ENCODE measurements around the gene SEC14L5. TPM values are rescaled to one million over a fixed set of nuclear protein-coding genes. Genes with fewer than 3 reads are reported as not detected.

SEC14L5 gene
- total RNA-seq, 4 donors from 2014 or later = 1.0 to 1.8 (median 1.4) TPM

DNA sequence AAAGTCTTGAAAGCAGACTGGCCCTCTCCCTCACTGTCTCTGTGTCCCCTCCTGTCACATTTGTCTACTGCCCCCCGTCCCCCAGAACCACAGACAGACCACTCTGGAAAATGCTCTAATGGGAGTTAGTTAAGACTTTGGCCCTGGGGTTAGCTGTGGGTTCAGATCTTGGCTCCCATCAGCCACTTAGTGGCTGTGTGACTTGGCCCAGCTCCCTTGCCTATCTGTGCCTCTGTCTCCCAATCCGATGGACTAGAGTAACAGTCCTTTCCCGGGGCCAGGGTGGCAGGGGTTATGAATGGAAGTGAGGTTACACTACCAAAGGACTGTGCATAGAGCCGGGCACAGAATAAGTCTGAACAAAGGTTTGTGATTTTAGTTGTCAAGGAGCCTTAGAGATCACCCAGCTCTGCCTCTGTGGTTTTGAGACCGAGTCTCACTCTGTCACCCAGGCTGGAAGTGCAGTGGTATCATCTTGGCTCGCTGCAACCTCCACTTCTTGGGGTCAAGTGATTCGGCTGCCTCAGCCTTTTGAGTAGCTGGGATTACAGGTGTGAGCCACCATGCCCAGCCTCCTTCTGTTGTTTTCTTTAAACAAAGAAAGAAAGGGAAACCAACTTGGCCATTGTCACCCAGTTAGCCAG lies 44.9 kb upstream of the SEC14L5 start:
- no peaks in the 10 kb centered on the region for H3K27me3 ChIP-seq
- TF ChIP-seq POLR2AphosphoS5 (IDR thresholded peaks at IDR 0.05) (no peak), EP300 (IDR thresholded peaks at IDR 0.05) (no peak), POLR2A (IDR thresholded peaks at IDR 0.05) (no peak)
- TF ChIP-seq, protein P1, sequence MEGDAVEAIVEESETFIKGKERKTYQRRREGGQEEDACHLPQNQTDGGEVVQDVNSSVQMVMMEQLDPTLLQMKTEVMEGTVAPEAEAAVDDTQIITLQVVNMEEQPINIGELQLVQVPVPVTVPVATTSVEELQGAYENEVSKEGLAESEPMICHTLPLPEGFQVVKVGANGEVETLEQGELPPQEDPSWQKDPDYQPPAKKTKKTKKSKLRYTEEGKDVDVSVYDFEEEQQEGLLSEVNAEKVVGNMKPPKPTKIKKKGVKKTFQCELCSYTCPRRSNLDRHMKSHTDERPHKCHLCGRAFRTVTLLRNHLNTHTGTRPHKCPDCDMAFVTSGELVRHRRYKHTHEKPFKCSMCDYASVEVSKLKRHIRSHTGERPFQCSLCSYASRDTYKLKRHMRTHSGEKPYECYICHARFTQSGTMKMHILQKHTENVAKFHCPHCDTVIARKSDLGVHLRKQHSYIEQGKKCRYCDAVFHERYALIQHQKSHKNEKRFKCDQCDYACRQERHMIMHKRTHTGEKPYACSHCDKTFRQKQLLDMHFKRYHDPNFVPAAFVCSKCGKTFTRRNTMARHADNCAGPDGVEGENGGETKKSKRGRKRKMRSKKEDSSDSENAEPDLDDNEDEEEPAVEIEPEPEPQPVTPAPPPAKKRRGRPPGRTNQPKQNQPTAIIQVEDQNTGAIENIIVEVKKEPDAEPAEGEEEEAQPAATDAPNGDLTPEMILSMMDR (IDR thresholded peaks at IDR 0.05) = no peak
- H3K27ac ChIP-seq = no peak overlapping the region
- 77% methylated on average over 7 of the region's 7 CpGs for WGBS
- no peaks in the 10 kb centered on the region for H3K9me3 ChIP-seq
- peaks cover 17% of the 10 kb centered on the region for H3K36me3 ChIP-seq
- H3K4me3 ChIP-seq = no peak overlapping the region
- no peak for DNase-seq (ENCODE audit: low spot score in 2 of 2)
- H3K4me1 ChIP-seq = peaks cover 19% of the 10 kb centered on the region

DNA sequence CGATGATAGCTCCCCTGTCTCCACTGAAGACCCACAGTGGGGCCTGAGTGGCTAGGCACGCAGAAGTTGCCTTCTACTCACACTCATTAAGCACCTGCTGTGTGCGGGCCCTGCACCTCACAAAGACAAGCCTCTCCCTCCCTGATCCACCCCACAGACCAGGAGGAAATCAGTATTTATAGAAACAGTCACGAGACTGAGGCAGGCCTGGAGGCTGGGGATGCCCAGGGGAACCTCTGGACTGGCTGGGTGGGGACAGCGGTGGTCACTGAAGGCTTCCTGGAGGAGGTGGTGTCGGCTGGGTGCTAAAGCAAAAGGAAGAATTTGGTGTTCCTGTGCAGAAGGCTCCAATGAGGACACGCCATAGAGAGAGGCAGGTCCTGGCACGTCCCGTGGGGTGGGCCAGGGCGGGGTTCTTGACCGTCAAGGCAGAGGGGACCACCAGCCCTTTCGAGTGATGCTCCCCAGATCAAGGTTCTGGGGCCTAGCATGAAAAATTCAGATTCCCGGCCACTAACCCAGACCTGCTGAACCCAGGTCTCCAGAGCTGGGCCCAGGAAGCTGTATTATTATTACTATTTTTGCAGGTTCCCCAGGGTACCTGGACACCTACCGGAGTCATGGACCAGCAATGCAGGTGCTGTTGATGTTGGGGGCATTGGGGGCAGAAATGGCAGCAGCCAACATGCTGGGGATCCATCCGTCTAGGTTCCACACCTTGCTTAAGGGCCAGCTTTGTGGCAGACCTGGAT lies 44.2 kb upstream of the SEC14L5 start:
- Histone ChIP-seq H3K4me1 (peaks cover 26% of the 10 kb centered on the region), H3K36me3 (peaks cover 11% of the 10 kb centered on the region), H3K4me3 (no peak overlapping the region), H3K27me3 (no peaks in the 10 kb centered on the region), H3K9me3 (no peaks in the 10 kb centered on the region), H3K27ac (peak overlapping the region; percentile 25)
- no peak for DNase-seq (ENCODE audit: low spot score in 2 of 2)
- WGBS = 86% methylated on average over 15 of the region's 15 CpGs
- TF ChIP-seq, protein P1 (IDR thresholded peaks at IDR 0.05) = no peak

DNA sequence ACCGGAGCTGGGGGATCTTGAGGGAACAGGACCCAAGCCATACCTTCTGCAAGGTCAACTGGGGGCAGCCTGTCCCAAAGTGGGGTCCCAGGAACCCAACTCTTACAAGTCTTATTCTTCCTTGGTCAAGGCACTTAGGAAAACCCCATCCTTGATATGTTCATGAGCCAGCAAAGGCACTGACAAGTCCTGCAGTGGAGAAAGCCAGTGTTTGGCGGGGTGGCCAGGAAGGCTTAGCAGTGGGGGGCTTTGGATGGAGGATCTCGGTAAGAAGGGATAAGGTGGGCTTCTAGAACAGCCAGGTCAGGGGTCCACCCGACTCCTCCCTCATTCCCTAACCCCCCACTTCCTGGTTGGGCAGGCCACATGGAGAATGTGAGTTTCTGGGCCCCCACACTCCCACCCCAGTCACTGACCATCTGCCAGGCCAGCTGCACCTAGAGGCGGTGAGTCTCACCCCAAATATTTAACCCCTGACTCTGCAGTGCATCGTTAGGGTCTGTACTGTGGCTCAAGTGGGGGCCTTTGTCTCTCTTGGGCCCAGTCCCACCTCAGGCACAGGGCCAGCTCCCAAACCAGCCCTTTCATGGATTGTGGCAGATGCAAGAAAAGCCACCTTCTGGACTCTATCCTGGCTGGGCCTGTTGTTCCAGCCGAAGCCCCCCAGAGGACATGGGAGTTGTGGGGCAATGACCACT lies 43.5 kb upstream of the SEC14L5 start:
- peaks cover 9% of the 10 kb centered on the region for H3K36me3 ChIP-seq
- 86% methylated on average over 5 of the region's 7 CpGs for WGBS

DNA sequence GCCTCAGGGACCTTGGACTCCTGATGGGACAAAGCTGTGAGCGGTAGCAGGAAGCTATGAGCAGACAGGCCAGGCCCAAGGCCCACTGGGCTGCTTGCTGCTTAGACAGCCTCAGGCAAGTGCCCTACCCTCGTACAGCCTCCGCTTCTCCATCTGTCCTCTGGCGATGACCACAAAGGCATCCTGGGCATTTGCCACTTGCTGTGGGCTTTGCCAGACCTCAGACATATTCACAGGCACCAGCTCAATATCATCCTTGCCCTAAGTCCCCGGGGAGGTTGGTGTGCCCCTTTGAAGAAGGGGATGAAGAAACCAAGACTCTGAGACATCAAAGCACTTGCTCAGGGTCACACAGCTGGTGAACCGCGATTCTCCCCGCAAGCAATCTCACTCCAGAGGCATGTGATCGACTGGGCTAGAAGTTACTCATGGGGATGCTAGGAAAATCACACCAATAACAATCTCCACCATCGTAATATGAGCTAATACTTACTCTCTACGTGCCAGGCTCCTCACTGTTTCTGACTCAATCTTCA lies 42.8 kb upstream of the SEC14L5 start:
- H3K9me3 ChIP-seq = no peaks in the 10 kb centered on the region
- no peak overlapping the region for H3K4me3 ChIP-seq
- TF ChIP-seq POLR2AphosphoS5 (IDR thresholded peaks at IDR 0.05) (no peak), EP300 (IDR thresholded peaks at IDR 0.05) (no peak), POLR2A (IDR thresholded peaks at IDR 0.05) (no peak)
- TF ChIP-seq, protein P1 (IDR thresholded peaks at IDR 0.05) = no peak
- no peak for DNase-seq (ENCODE audit: low spot score in 2 of 2)
- peaks cover 9% of the 10 kb centered on the region for H3K36me3 ChIP-seq
- WGBS = 64% methylated on average over 4 of the region's 11 CpGs
- peaks cover 33% of the 10 kb centered on the region for H3K4me1 ChIP-seq
- H3K27me3 ChIP-seq = no peaks in the 10 kb centered on the region
- peak overlapping the region; percentile 25 for H3K27ac ChIP-seq

More for the DNA sequence above, 43.5 kb upstream of the SEC14L5 start:
- Histone ChIP-seq H3K9me3 (no peaks in the 10 kb centered on the region), H3K27ac (peak overlapping the region; percentile 25), H3K4me1 (peaks cover 33% of the 10 kb centered on the region), H3K27me3 (no peaks in the 10 kb centered on the region), H3K4me3 (no peak overlapping the region)
- TF ChIP-seq EP300 (IDR thresholded peaks at IDR 0.05) (no peak), POLR2A (IDR thresholded peaks at IDR 0.05) (no peak), POLR2AphosphoS5 (IDR thresholded peaks at IDR 0.05) (no peak)
- TF ChIP-seq, protein P1 (IDR thresholded peaks at IDR 0.05) = no peak
- no peak for DNase-seq (ENCODE audit: low spot score in 2 of 2)

DNA sequence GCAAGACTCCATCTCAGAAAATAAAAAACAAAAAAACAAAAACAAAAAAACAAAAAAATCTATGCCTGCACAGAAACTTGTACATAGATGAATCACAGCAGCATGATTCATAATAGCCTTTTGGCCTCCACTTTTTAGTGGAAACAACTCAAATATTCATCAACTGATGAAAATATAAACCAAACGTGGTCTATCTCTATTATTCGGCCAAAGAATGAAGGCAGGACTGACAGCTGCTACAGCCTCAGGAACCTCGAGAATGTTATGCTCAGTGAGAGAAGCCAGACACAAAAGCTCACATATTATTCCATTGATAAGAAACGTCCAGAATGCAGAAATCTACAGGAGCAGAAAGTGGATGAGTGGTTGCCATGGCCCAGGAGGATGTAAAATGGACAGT lies 41.0 kb upstream of the SEC14L5 start:
- Histone ChIP-seq H3K4me3 (no peak overlapping the region), H3K36me3 (peaks cover 9% of the 10 kb centered on the region), H3K27ac (no peak overlapping the region), H3K9me3 (no peaks in the 10 kb centered on the region), H3K4me1 (peaks cover 33% of the 10 kb centered on the region), H3K27me3 (no peaks in the 10 kb centered on the region)
- 26% methylated on average over 4 of the region's 4 CpGs for WGBS
- no peak for DNase-seq (ENCODE audit: low spot score in 2 of 2)
- no peak for TF ChIP-seq EP300 (IDR thresholded peaks at IDR 0.05)
- no peak for TF ChIP-seq POLR2AphosphoS5 (IDR thresholded peaks at IDR 0.05)
- TF ChIP-seq, protein P1 (IDR thresholded peaks at IDR 0.05) = no peak
- no peak for TF ChIP-seq POLR2A (IDR thresholded peaks at IDR 0.05)

Data from suprapubic skin (tissue), 4 donors.